Stomach smooth muscle (tissue), 2 donors: Measurements from ENCODE around the gene PNO1.

Experiments used
- H3K27ac ChIP-seq: one replicate; pipeline ENCODE4 v1.7.0; 2013; ENCODE audit warnings: mild to moderate bottlenecking, low read length, inconsistent platforms
- H3K27me3 ChIP-seq, 2 donors: one replicate each; pipeline ENCODE4 v1.7.0; 2013; ENCODE audit warnings: low read length in 2 of 2; ENCODE audit not compliant: insufficient read depth in 2 of 2, control insufficient read depth in 1 of 2
- H3K36me3 ChIP-seq, 2 donors: one replicate each; pipeline ENCODE4 v1.7.0; 2013; ENCODE audit warnings: low read length in 2 of 2; ENCODE audit not compliant: control insufficient read depth in 2 of 2, insufficient read depth in 2 of 2
- H3K4me1 ChIP-seq: one replicate; pipeline ENCODE4 v1.7.0; 2013; ENCODE audit warnings: low read length; ENCODE audit not compliant: control insufficient read depth, insufficient read depth
- H3K4me3 ChIP-seq, 2 donors: one replicate each; pipeline ENCODE4 v1.7.0; 2013; ENCODE audit warnings: low read length in 2 of 2
- H3K9ac ChIP-seq, 2 donors: one replicate each; pipeline ENCODE4 v1.7.0; 2013; ENCODE audit warnings: low read length in 2 of 2, mild to moderate bottlenecking in 1 of 2
- H3K9me3 ChIP-seq, 2 donors: one replicate each; pipeline ENCODE4 v1.7.0; 2013; ENCODE audit warnings: low read length in 2 of 2; ENCODE audit not compliant: control insufficient read depth in 2 of 2
- donor health status: healthy.
- donor health status: Pancreatic carcinoma.

PNO1 gene

GRCh38 chr2:68126561-68126960, 31.1 kb upstream of the PNO1 start:
- no peaks in the 10 kb centered on the region for H3K4me1 ChIP-seq
- peaks cover 0 to 2% of the 10 kb centered on the region in 2 donors for H3K36me3 ChIP-seq
- H3K4me3 ChIP-seq = no peak overlapping the region
- no peaks in the 10 kb centered on the region for H3K27me3 ChIP-seq
- H3K9me3 ChIP-seq = no peaks in the 10 kb centered on the region
- no peak overlapping the region for H3K27ac ChIP-seq
- no peak overlapping the region for H3K9ac ChIP-seq

- Histone ChIP-seq H3K36me3 (peaks cover 0 to 2% of the 10 kb centered on the region in 2 donors), H3K4me3 (no peak overlapping the region), H3K4me1 (no peaks in the 10 kb centered on the region), H3K27ac (no peak overlapping the region), H3K9ac (no peak overlapping the region), H3K9me3 (no peaks in the 10 kb centered on the region), H3K27me3 (no peaks in the 10 kb centered on the region)
Observed at GRCh38 chr2:68127358-68128242, 30.1 kb upstream of the PNO1 start.

GRCh38 chr2:68134120-68134519, 23.6 kb upstream of the PNO1 start:
- Histone ChIP-seq H3K9me3 (no peaks in the 10 kb centered on the region), H3K27me3 (no peaks in the 10 kb centered on the region), H3K9ac (no peak overlapping the region), H3K4me3 (no peak overlapping the region), H3K36me3 (peaks cover 12 to 25% of the 10 kb centered on the region in 2 donors), H3K4me1 (no peaks in the 10 kb centered on the region), H3K27ac (no peak overlapping the region)

GRCh38 chr2:68134554-68134953, 23.1 kb upstream of the PNO1 start:
- peaks cover 13 to 26% of the 10 kb centered on the region in 2 donors for H3K36me3 ChIP-seq

GRCh38 chr2:68135448-68136320, 22.0 kb upstream of the PNO1 start:
- H3K9me3 ChIP-seq = no peaks in the 10 kb centered on the region
- H3K4me1 ChIP-seq = no peaks in the 10 kb centered on the region
- no peak overlapping the region for H3K27ac ChIP-seq
- H3K4me3 ChIP-seq = no peak overlapping the region
- peaks cover 13 to 26% of the 10 kb centered on the region in 2 donors for H3K36me3 ChIP-seq
- no peak overlapping the region for H3K9ac ChIP-seq
- no peaks in the 10 kb centered on the region for H3K27me3 ChIP-seq

More at GRCh38 chr2:68134554-68134953, 23.1 kb upstream of the PNO1 start:
- H3K27me3 ChIP-seq = no peaks in the 10 kb centered on the region
- H3K9me3 ChIP-seq = no peaks in the 10 kb centered on the region
- H3K27ac ChIP-seq = no peak overlapping the region
- no peak overlapping the region for H3K9ac ChIP-seq
- H3K4me1 ChIP-seq = no peaks in the 10 kb centered on the region
- H3K4me3 ChIP-seq = no peak overlapping the region

GRCh38 chr2:68141875-68142274, 15.8 kb upstream of the PNO1 start:
- Histone ChIP-seq H3K36me3 (peaks cover 6 to 12% of the 10 kb centered on the region in 2 donors), H3K4me3 (no peak overlapping the region), H3K4me1 (no peaks in the 10 kb centered on the region), H3K9ac (no peak overlapping the region), H3K27ac (no peak overlapping the region), H3K27me3 (no peaks in the 10 kb centered on the region), H3K9me3 (no peaks in the 10 kb centered on the region)

GRCh38 chr2:68151037-68151436, 6.7 kb upstream of the PNO1 start:
- H3K4me1 ChIP-seq = peaks cover 3% of the 10 kb centered on the region
- no peaks in the 10 kb centered on the region for H3K27me3 ChIP-seq
- no peaks in the 10 kb centered on the region for H3K36me3 ChIP-seq
- no peak overlapping the region for H3K4me3 ChIP-seq
- H3K9ac ChIP-seq = no peak overlapping the region
- H3K9me3 ChIP-seq = no peaks in the 10 kb centered on the region
- no peak overlapping the region for H3K27ac ChIP-seq

- H3K27me3 ChIP-seq = no peaks in the 10 kb centered on the region
- H3K9ac ChIP-seq = no peak overlapping the region
- H3K4me3 ChIP-seq = no peak overlapping the region
- no peaks in the 10 kb centered on the region for H3K36me3 ChIP-seq
- no peak overlapping the region for H3K27ac ChIP-seq
- H3K9me3 ChIP-seq = no peaks in the 10 kb centered on the region
- H3K4me1 ChIP-seq = peaks cover 11% of the 10 kb centered on the region
Observed at GRCh38 chr2:68152681-68153347, 4.9 kb upstream of the PNO1 start.

- Histone ChIP-seq H3K4me1 (peaks cover 20% of the 10 kb centered on the region), H3K27me3 (no peaks in the 10 kb centered on the region), H3K9me3 (no peaks in the 10 kb centered on the region), H3K36me3 (peaks cover 0 to 6% of the 10 kb centered on the region in 2 donors), H3K4me3 (no peak overlapping the region), H3K9ac (no peak overlapping the region), H3K27ac (no peak overlapping the region)
Observed at GRCh38 chr2:68155618-68156017, 2.1 kb upstream of the PNO1 start.

- Histone ChIP-seq H3K9me3 (no peaks in the 10 kb centered on the region), H3K27me3 (no peaks in the 10 kb centered on the region), H3K36me3 (peaks cover 4 to 14% of the 10 kb centered on the region in 2 donors), H3K9ac (peak overlapping the region; percentile 90 to 97), H3K4me1 (peaks cover 20% of the 10 kb centered on the region), H3K4me3 (peak overlapping the region; percentile 94 to 99), H3K27ac (peak overlapping the region; percentile 98)
Observed at GRCh38 chr2:68156419-68156818, 1.3 kb upstream of the PNO1 start.
